GM19328 (cell line): ENCODE measurements around the gene NR1I2.

Source experiments
- ATAC-seq: cut with Tn5 transposase; IDR thresholded peaks from one replicate; pipeline ENCODE4 v1.9.1; 2021; ENCODE audit warnings: mild to moderate bottlenecking, moderate library complexity; ENCODE audit not compliant: unreplicated experiment

Gene NR1I2

GRCh38 chr3:119817583-119818363, 35.9 kb downstream of the NR1I2 start:
- ATAC-seq = no peak

- ATAC-seq = no peak
These were observed 37.0 kb downstream of the NR1I2 start for GRCh38 chr3:119818937-119819336.

GRCh38 chr3:119819806-119820205, 37.9 kb downstream of the NR1I2 start:
- ATAC-seq = no peak

GRCh38 chr3:119825820-119826219, 43.9 kb downstream of the NR1I2 start:
- ATAC-seq = no peak

GRCh38 chr3:119826711-119827608, 45.1 kb downstream of the NR1I2 start:
- ATAC-seq = no peak

GRCh38 chr3:119829420-119829819, 47.5 kb downstream of the NR1I2 start:
- ATAC-seq = no peak

- ATAC-seq = no peak
These were observed 49.1 kb downstream of the NR1I2 start for GRCh38 chr3:119831022-119831421.

- no peak for ATAC-seq
These were observed 50.1 kb downstream of the NR1I2 start for GRCh38 chr3:119831941-119832371.

- no peak for ATAC-seq
These were observed 53.0 kb downstream of the NR1I2 start for GRCh38 chr3:119834754-119835370.

GRCh38 chr3:119835556-119835955, 53.7 kb downstream of the NR1I2 start:
- ATAC-seq = no peak

GRCh38 chr3:119841808-119842471, 60.0 kb downstream of the NR1I2 start:
- ATAC-seq = no peak

GRCh38 chr3:119849126-119849525, 67.2 kb downstream of the NR1I2 start:
- ATAC-seq = no peak

- no peak for ATAC-seq
These were observed 74.8 kb downstream of the NR1I2 start for GRCh38 chr3:119856695-119857094.

- ATAC-seq = no peak
These were observed 77.1 kb downstream of the NR1I2 start for GRCh38 chr3:119858957-119859356.

GRCh38 chr3:119859728-119860127, 77.8 kb downstream of the NR1I2 start:
- no peak for ATAC-seq

- no peak for ATAC-seq
These were observed 79.8 kb downstream of the NR1I2 start for GRCh38 chr3:119861681-119862080.

GRCh38 chr3:119862616-119863015, 80.7 kb downstream of the NR1I2 start:
- ATAC-seq = no peak

- no peak for ATAC-seq
These were observed 82.6 kb downstream of the NR1I2 start for GRCh38 chr3:119864476-119864875.
